Smooth muscle cell of the coronary artery (primary cell): ENCODE data around the gene APOC1. TPM values are rescaled to one million over a fixed set of nuclear protein-coding genes. Genes with fewer than 3 reads are reported as not detected.

Source experiments
- total RNA-seq: library from RNA; depleted of rRNA; stranded (reverse); fragments of >200 nt; gene quantifications from 2 replicates; pipeline ENCODE4 v1.2.3, GENCODE V29; 2014; ENCODE audit warnings: low replicate concordance

APOC1 gene
- total RNA-seq, result 0.47 and 0.68 TPM in 2 replicates

DNA sequence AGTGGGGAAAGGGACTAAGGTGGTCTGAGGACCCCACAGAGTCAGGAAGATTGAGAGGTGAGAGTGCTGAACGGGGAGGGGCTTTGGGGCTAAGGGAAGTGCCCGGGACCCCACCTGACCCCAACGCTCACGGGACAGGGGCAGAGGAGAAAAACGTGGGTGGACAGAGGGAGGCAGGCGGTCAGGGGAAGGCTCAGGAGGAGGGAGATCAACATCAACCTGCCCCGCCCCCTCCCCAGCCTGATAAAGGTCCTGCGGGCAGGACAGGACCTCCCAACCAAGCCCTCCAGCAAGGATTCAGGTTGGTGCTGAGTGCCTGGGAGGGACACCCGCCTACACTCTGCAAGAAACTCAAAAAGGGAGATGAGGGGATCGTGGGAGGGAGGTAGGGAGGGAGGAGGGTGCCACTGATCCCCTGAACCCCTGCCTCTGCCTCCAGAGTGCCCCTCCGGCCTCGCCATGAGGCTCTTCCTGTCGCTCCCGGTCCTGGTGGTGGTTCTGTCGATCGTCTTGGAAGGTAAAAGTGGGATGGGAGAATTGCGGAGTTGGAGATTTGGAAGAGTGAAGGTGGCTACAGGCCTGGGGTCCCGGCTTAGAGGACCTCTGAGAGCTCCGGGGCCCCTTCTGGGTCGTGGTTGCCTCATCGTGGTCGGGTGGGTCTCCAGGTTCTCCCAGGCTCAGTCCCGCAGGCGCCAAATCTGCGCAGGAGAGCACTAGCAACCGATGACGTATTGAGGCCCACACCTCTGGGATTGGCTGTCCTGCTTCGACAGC lies at the start of gene APOC1:
Gene APOC1 (plus strand): TSS at position 176 of the 774 bp plus-strand sequence. CDS start 284 bp downstream, at position 460.

GRCh38 chr19:44891016-44891882 lies 23.2 kb upstream of the APOC1 start, which contains the start of gene TOMM40:
Gene TOMM40, plus strand, starts transcription at chr19:44891254. Its CDS starts 162 bp downstream, at chr19:44891416.

GRCh38 chr19:44905437-44906160 lies 8.8 kb upstream of the APOC1 start, which contains the start of gene APOE:
Gene APOE, plus strand, starts transcription at chr19:44905796. Its CDS starts 829 bp downstream, at chr19:44906625.

GRCh38 chr19:44942067-44942571 lies 27.7 kb downstream of the APOC1 start, which contains the start of gene APOC4:
Gene APOC4, plus strand, starts transcription at chr19:44942237. Its CDS starts 41 bp downstream, at chr19:44942278.

DNA sequence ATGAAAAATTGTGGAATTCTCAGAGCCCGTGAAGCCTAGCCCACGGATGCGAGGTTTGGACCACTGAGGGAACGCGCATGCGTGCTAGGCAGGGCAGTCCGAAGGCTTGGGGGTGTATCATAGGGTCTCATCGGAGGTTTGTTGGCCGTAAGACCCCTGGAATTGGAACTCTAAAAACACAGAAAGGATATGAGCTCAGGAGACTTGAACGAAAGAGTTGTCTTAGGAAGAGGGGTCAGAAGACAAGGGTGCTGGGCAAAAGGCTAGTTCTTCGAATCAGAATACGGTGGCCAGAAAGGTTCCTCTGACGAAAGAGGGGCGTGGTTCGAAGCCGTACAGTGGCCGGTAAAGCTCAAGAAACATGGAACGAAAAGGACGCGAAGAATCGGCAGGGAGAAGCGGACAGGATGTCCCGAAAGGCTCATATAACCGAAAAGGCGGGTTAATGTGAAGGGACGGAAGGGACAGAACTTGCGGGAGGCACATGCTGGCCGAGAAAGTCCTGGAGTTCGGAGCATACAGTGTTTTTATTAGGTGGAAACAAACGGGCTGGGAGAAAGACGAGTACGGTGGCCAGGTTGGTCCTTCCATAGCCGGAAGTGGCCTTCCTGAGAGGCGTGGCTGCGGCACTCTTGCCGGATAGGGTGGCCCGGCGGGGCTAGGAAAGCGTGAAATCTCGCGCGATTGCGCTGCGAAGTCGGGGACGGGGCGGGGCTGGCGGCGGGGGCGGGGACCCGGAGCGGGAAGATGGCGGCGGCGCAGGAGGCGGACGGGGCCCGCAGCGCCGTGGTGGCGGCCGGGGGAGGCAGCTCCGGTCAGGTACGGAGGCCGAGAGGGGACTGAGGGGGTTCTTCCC lies 40.5 kb downstream of the APOC1 start, which contains the start of gene CLPTM1:
Gene CLPTM1 (plus strand): TSS at position 732 of the 856 bp plus-strand sequence. CDS start 16 bp downstream, at position 748.

Other genes with a start within 250 kb of the APOC1 start
- gene CEACAM19, start 243.1 kb upstream of the APOC1 start, total RNA-seq, result 0.90 and 3.2 TPM in 2 replicates
- 0.08 TPM in 1 of 2 replicates, not detected in the other for gene CEACAM16, start 215.5 kb upstream of the APOC1 start, total RNA-seq
- 4.2 and 14.9 TPM in 2 replicates for gene BCL3, start 165.9 kb upstream of the APOC1 start, total RNA-seq
- 0.08 TPM in 1 of 2 replicates, not detected in the other for gene CBLC, start 136.7 kb upstream of the APOC1 start, total RNA-seq
- gene BCAM, start 105.5 kb upstream of the APOC1 start, total RNA-seq, result 2.6 and 7.3 TPM in 2 replicates
- 23.9 and 80.6 TPM in 2 replicates for gene NECTIN2, start 68.3 kb upstream of the APOC1 start, total RNA-seq
- 23.5 and 46.5 TPM in 2 replicates for gene TOMM40, start 23.4 kb upstream of the APOC1 start, total RNA-seq
- 5.1 and 263 TPM in 2 replicates for gene APOE, start 8.8 kb upstream of the APOC1 start, total RNA-seq
- gene APOC4, start 27.6 kb downstream of the APOC1 start, total RNA-seq, result not detected in 2 replicates
- gene APOC2, start 31.4 kb downstream of the APOC1 start, total RNA-seq, result not detected in 2 replicates
- 28.5 and 28.9 TPM in 2 replicates for gene CLPTM1, start 40.8 kb downstream of the APOC1 start, total RNA-seq
- 4.8 and 5.0 TPM in 2 replicates for gene RELB, start 86.9 kb downstream of the APOC1 start, total RNA-seq
- gene CLASRP, start 124.4 kb downstream of the APOC1 start, total RNA-seq, result 10.7 and 18.5 TPM in 2 replicates
- not detected in 2 replicates for gene ZNF296, start 161.9 kb downstream of the APOC1 start, total RNA-seq
- 7.7 and 16.5 TPM in 2 replicates for gene GEMIN7, start 164.7 kb downstream of the APOC1 start, total RNA-seq
- 19.8 and 24.1 TPM in 2 replicates for gene PPP1R37, start 178.6 kb downstream of the APOC1 start, total RNA-seq
- 0.08 and 0.23 TPM in 2 replicates for gene NKPD1, start 246.4 kb downstream of the APOC1 start, total RNA-seq